HG03575 (cell line): Measurements from ENCODE around the gene FGGY.
"Not testable (repeated sequence)": the region's sequence is repeated elsewhere in the genome, so short reads cannot be mapped to it uniquely, and the experiment has no call there.

Experiments used
- ATAC-seq: cut with Tn5 transposase; IDR thresholded peaks from one replicate; pipeline ENCODE4 v1.9.1; 2021; ENCODE audit not compliant: unreplicated experiment, insufficient number of reproducible peaks, low FRiP score; ENCODE audit errors: extremely low read depth

FGGY gene

DNA sequence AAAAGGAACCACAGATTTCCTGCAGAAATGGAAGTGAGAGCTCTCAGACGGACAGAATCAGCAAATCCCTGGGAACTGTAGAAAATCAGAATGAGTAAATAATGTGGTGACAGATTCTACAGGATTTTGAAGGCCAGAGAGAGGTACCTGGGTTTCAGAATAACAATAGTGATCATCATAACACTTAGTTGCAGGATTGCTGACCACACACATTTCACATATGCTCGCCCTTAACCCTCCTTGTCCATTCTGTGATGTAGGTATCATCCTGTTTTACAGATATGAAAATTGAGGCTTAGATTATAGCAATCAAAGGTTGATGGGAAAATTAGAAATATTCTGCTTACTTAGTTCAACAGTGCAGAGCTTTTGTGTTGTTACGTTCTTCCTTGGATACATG, 419.9 kb downstream of the FGGY start:
- no peak for ATAC-seq

DNA sequence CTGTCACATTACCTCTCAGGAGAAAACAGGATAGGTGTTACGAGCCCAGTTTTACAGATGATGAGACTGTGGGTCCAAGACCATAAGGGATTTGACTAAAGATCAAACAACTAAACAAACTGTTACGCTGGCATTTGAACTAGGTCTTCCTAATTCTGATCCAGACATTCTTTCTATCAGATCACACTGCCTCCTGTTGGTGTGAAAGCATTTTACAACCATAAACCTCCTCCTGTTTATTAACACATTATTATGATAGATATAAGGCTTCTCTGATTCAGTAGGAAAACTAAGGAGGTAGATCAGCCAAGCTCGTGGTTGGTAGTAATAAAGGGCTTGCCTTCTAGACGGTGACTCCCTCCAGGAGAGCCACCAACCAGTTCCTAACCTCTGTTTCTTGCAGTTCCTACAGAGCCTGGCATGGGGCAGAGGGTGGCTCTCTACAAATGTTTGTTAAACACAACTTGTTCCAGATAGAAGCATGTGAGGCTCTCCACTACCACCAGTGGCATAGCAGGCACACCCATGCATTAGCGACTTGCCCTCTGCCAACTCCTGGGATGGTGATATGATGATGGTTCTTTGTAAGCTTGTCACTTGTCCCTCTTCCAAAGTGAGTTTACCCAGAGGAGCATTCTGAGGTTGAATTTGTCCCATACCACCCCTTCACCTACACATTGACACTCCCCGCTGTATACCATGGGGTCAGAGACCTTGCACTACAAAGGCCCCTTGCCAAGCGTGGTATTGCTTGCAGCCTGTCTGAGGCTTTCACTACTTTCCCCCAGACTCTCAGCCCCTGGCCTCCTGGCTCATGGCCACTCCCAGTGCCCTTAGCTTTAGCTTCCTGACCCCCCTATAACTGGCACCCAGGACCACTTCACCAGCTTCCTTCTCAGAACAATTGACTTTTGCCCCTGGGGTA, 421.4 kb downstream of the FGGY start:
- no peak for ATAC-seq

DNA sequence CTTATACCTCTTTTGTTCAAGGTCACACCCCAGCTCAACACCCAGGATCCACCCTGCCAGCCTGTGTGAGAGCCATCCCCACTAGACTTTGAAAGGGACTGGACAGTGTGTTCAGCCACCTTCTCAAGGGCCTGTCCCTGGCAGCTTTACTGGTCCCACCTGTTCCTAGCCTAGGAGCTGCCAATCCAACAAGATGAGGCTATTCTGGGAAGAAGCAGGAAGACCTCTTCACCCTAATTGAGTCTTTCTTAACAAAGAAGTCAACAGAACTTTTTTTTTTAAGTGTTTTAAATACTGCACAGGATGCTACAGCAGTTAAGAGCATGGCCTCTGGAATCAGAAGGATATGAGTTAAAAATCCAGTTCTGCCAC, 422.1 kb downstream of the FGGY start:
- ATAC-seq = no peak

DNA sequence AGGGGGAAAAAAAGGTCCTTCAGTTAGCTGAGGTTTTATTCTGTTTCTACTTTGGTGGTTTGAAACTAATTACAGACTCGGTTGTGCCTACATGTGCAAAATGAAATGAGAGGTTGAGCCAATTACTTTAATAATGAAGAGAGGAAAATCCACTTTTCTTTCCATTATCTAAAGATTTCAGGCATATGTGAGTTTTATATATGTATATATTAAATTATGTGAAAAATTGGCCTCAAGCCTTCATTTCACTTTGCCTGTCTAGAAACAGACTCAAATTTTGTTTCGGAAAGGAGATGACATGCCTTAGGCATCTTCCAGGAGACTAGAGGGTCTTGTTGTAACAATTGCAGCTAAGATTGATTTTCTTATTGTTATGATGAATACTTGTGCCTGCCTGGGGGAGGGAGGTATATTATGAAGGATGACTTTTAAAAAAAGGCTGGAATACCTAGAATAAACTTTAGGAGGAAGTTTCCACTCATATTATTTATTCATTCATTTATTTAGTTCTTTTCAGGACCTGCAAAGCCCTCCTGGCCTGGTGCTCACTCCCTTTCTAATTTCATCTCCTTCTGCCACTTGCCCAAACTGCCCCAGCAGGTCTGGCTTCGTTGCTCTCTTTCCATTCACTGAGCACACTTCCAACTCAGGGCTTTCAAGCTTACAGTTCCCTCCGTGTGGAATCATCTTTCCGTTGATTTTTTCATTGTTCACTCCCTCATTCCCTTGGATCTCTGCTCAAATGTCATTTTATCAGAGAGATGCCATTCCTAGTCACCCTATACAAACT, 423.6 kb downstream of the FGGY start:
- ATAC-seq = no peak

DNA sequence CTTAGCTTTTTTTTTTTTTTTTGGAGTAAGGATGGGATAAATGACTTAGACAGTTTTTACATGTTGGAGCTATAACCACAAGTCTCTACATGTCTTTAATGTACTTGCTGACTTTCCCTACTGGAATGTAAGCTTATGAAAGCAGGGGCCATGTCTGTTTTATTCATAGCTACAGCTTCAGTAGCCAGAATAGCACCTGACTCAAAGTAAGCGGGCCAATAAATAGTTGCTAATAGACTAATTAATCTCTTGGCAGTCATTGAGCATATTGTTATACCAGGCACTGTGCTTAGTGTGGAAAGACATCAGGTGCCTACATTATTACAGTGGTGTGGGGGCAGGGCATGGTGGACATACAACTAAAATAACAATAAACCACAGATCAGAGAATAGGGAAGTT, 433.4 kb downstream of the FGGY start:
- ATAC-seq = no peak

DNA sequence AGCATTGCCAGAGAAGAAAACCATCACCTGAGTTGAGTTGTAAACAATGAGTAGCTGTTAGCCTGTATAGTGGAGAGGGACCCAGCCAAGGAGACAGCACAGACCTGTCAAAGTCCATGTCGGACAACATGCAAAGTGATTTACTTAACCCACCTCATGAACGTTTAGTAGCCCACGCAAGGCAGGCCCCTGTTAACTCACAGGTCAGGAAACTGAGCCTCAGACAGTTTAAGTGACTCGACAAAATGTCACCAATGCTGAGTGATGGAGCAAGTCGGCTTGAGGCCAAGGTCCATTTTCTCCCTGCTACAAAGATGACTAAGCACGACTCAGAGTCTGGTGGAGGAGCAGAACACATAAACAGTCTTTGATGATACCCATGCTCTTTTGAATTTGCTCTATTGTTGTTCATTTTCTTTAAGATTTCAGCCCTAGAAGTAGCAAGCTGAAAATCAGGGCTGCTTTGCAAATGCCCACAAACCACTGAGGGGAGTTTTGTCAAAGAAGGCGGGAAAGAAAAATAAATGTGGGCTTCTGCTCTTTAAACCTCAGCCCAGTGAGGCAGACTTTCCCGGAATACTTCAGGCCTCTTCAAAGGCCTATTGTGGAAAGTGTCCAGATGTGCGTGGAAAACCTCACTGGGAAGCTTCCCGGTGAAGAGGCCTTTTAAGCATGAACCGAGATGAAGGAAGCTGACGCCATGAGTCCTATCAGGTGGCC, 434.0 kb downstream of the FGGY start:
- ATAC-seq = no peak

DNA sequence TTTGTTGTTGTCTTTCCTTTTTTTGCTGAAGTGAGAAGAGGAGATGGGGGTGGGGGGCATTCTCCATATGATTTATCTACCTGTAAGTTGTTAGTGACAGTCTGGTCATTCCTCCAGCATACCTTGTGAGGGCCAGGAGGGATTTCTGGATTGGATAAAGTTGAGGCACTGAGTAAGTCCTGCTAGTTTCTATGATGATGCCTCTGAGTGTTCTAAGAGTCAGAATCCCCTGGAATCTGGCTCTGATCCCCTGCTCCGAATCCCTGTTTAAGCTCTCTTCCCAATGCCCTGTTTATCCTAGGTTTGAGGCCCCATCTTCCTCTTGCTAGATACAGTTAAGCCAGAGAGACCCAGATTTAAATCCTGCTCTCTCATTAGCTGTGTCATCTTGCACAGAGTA, 434.7 kb downstream of the FGGY start:
- ATAC-seq = no peak

DNA sequence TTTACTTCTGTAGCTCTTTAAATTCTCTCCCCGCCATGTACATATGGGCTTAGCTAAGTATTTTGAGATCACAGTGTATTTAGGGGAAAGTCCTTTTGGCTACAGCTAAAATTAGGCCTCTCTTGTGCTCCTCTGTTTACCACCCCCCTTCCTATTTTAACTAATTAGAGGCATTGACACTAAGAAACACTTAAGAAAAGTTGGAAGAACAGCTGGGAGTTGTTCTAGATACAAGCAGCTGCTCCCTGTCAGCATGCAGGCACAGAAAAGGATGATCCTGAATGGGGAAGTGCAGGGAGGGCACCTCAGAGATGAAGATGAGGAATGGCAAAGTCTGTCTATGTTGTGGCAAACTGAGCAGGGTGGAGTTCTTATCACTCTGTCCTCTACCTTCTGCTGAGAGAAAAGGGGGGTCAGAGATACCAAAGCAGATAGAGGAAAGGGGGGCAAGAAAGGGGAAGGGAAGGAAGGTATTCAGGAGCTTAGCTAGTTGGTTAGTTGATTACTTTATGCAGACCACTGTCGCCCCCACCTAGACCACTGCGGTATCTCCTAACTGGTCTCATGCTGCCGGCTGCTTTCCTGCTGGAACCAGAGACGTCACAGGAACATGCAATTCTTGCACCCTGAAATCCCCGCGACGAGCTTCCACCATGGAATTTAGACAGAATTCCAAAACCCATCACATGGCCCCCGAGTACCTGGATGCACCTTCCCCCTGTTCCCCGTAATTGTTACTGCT, 435.5 kb downstream of the FGGY start:
- ATAC-seq = no peak

DNA sequence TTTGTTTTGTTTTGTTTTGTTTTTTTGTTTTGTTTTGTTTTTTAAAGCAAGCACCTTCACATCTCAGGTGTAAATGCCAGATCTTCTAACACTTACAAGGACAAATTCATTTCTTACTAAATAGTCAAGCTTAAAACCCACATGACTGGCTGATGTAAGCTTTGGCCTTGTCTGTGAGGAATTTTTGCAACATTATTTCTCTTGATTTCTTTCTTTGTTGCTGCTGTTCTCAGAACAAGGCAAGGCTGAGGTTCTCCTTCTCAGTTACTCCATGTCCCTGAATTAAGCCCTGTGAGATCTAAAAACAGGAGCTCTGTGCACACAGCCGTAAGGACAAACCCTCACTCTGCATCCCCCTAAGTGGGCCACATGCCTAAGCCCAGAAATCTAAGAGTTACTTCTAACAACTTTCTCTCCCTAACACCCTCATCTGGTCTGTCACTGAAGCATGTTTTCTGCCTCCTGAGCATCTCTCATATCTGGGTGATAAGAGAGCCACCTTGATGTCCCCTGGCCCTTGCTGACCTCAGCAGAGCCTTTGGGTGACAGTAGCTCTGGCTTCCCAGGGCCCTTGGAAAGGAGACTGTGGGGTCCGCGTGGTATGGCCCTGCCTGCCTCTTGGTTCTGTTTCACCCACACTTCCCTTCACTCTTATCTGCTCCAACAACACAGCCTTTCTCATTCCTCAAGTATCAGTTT, 436.7 kb downstream of the FGGY start:
- no peak for ATAC-seq

DNA sequence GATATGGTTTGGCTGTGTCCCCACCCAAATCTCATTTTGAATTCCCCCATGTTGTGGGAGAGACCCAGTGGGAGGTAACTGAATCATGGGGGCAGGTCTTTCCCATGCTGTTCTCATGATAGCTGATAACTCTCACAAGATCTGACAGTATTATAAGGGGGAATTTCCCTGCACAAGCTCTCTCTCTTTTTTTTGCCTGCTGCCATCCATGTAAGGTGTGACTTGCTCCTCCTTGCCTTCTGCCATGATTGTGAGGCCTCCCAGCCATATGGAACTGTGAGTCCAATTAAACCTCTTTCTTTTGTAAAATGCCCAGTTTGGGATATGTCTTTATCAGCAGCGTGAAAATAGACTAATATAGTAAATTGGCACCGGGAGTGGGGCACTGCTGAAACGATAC, 439.0 kb downstream of the FGGY start:
- not testable (repeated sequence) for ATAC-seq

DNA sequence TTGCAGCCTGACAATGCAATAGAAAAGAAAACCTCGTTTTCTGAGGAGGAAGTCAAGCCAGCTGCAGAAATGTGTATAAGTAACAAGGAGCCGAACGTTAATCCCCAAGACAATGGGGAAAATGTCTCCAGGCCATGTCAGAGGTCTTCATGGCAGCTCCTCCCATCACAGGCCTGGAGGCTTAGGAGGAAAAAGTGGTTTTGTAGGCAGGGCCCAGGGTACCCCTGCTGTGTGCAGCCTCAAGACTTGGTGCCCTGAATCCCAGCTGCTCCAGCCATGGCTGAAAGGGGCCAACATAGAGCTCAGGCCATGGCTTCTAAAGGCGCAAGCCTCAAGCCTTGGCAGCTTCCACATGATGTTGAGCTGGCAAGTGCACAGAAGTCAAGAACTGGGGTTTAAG, 439.9 kb downstream of the FGGY start:
- no peak for ATAC-seq

DNA sequence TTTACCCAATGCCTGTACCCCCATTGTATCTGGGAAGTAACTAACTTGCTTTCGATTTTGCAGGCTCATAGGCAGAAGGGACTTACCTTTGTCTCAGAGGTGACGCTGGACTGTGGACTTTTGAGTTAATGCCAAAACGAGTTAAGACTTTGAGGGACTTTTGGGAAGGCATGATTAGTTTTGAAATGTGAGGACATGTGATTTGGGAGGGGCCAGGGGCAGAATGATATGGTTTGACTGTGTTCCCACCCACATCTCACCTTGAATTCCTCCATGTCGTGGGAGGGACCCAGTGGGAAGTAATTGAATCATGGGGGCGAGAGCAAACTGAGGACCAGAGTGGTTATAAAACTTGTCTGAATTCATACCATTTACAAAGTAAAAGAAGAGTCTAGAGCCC, 440.7 kb downstream of the FGGY start:
- ATAC-seq = no peak

DNA sequence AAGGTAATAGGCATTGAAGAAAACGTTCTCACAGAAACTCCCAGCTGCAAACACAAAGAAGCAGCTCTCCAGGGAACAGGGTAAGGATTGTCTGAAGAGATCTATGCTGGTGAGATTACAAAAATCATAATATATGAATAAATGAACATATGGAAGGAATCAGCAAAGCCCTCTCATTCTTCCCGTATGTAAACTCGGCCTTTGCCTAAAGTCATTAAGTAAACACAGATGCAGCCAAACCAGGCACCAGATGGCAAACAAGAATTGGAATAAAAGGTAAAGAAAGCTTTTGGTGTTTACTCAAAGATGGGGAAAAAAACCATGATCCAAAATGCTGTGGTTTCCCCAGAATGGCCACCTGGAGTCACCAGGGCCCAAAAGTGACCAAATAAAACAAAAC, 441.3 kb downstream of the FGGY start:
- no peak for ATAC-seq

DNA sequence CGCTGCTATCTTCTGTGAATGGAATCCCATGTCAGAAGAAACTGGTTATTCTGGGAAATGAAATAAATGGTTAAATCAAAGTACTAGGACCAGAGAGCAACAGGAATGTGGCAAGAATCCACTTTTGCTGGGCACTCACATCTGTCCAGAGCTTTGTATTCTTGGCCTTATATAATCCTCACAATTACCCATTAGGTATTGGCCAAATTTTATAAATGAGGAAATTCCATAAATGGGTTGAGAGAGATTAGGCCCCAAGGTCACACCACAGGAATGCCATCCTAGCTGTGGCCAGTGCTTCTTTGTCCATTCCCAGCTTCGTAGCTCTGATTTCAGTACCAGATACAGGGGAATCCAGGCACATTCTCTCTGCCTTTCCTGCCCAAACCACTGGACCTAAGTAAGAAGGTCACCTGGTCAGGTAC, 441.7 kb downstream of the FGGY start:
- ATAC-seq = no peak

DNA sequence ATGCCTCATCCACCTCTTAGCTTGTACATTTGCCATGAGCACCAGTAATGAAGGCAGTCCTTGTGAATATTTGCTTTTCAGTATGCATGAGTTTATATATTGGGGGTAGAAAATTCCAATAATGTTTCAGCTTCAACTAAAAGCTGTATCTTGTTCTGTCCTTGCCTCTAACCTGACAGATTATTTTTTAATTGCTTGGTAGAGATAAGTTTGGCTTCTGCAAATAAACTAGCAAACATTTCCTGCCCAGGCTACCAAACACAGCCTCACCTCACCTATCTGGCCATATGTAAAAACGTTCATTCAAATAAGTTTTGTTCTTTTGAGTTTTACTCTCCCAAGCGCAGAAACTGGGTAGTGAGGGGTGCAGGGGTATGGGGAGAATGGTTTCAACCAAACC, 442.2 kb downstream of the FGGY start:
- ATAC-seq = no peak

DNA sequence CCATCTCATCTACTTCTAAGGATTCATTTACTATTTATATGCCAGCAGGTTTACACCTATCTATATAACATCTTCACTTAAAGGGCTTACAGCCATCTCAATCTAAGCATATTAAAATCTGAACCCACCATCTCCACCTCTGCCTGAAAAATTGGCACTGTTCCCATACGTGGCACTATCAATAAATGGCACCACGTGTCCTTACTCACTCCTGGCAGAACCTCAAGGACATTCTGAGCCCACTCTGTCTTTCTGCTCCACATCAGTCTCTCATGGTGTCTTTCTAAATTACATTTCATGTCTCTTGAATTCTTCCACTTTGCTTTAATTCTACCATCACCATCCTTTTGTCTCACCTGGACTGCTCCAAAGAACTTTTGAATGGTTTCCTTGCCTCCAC, 445.6 kb downstream of the FGGY start:
- ATAC-seq = no peak

DNA sequence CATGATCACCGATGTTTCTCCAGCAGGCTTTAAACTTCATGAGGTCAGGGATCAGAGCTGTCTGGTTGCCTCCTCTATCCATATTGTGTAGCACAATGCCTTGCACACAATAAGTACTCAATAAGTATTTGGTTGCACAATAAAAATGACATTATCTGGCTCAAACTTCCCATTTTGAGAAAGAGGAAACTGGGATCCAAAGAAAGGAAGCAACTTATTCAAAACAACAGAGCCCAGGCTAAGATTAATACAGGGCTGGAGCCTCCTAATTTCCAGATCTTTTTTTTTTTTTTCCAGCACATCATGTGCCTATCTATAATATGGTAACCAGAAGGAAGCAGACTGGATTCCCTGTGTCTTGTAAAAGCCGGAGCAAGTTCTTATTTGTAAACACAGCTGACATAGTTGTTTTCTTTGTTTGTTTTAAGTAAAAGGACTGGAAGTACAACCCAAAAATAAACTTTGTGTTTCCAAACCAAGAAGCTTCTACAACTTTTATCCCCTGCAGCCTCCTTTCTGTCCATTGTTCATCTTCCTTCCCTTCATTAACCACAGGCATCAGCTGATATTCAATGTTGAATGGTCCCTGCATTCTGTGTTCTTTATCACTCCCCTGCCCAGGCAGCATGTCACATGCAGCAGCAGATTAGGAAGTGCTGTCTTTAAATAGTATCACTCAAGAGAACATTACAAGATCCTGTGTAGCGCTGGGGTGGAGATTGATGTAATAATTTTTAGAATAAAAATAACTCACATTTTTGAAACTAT, 446.6 kb downstream of the FGGY start:
- ATAC-seq = no peak
